PFSK-1 (cell line): ENCODE data around the gene AHNAK2.

Source experiments
- FOXP2 ChIP-seq: optimal IDR thresholded peaks from 2 replicates; pipeline ENCODE3; 2011; ENCODE audit warnings: borderline replicate concordance, control low read depth, inconsistent platforms; ENCODE audit not compliant: insufficient read depth; ENCODE audit errors: extremely low read length, extremely low read depth
- POLR2AphosphoS5 ChIP-seq: IDR thresholded peaks from 2 replicates; pipeline ENCODE4 v1.6.1; 2012; ENCODE audit warnings: low read depth, mild to moderate bottlenecking, control low read depth, low read length, moderate library complexity
- REST ChIP-seq, 2 experiments: IDR thresholded peaks; 2 replicates each; pipeline versions ENCODE4 v1.6.1 to v1.8.0; 2011 to 2012; ENCODE audit warnings: low read depth in 2 of 2, low read length in 2 of 2, control low read depth in 1 of 2, inconsistent platforms in 1 of 2, mild to moderate bottlenecking in 1 of 2, moderate library complexity in 1 of 2; ENCODE audit not compliant: insufficient read depth in 1 of 2
- SIN3A ChIP-seq: IDR thresholded peaks from 2 replicates; pipeline ENCODE4 v1.6.1; 2012; ENCODE audit warnings: mild to moderate bottlenecking, low read length, moderate library complexity, borderline replicate concordance; ENCODE audit not compliant: insufficient read depth
- TAF1 ChIP-seq: IDR thresholded peaks from 2 replicates; pipeline ENCODE4 v1.6.1; 2012; ENCODE audit warnings: low read length, control low read depth, borderline replicate concordance; ENCODE audit not compliant: insufficient read depth

AHNAK2 gene

GRCh38 chr14:104932676-104933631, 45.2 kb downstream of the AHNAK2 start:
- TF ChIP-seq SIN3A: no peak
- TF ChIP-seq REST (IDR thresholded peaks at IDR 0.05; ENCODE audit: insufficient read depth in 1 of 2, low read depth in 2 of 2, low read length in 2 of 2): no peak
- peak; percentile 90 for TF ChIP-seq FOXP2
- TF ChIP-seq POLR2AphosphoS5: 0 out of 2 replicates have a peak, but pooled peaks have one; percentile 27
- 0 out of 2 replicates have a peak, but pooled peaks have one; percentile 33 for TF ChIP-seq TAF1

- TF ChIP-seq FOXP2: no peak
- no peak for TF ChIP-seq REST (IDR thresholded peaks at IDR 0.05; ENCODE audit: insufficient read depth in 1 of 2, low read depth in 2 of 2, low read length in 2 of 2)
- TF ChIP-seq POLR2AphosphoS5: no peak
- no peak for TF ChIP-seq TAF1
- TF ChIP-seq SIN3A: no peak
Observed at GRCh38 chr14:104931771-104932675, 46.2 kb downstream of the AHNAK2 start.

- TF ChIP-seq FOXP2: no peak
- no peak for TF ChIP-seq REST (IDR thresholded peaks at IDR 0.05; ENCODE audit: insufficient read depth in 1 of 2, low read depth in 2 of 2, low read length in 2 of 2)
- no peak for TF ChIP-seq SIN3A
- TF ChIP-seq POLR2AphosphoS5: no peak
- TF ChIP-seq TAF1: no peak
Observed at GRCh38 chr14:104931304-104931770, 46.8 kb downstream of the AHNAK2 start.

GRCh38 chr14:104930526-104931303, 47.5 kb downstream of the AHNAK2 start:
- TF ChIP-seq SIN3A (no peak), FOXP2 (no peak), POLR2AphosphoS5 (no peak), REST (IDR thresholded peaks at IDR 0.05; ENCODE audit: insufficient read depth in 1 of 2, low read depth in 2 of 2, low read length in 2 of 2) (no peak), TAF1 (no peak)
